PFSK-1 (cell line): ENCODE measurements around the gene FIBCD1.

Experiments used
- FOXP2 ChIP-seq: optimal IDR thresholded peaks from 2 replicates; pipeline ENCODE3; 2011; ENCODE audit warnings: borderline replicate concordance, control low read depth, inconsistent platforms; ENCODE audit not compliant: insufficient read depth; ENCODE audit errors: extremely low read length, extremely low read depth
- POLR2AphosphoS5 ChIP-seq: IDR thresholded peaks from 2 replicates; pipeline ENCODE4 v1.6.1; 2012; ENCODE audit warnings: low read depth, mild to moderate bottlenecking, control low read depth, low read length, moderate library complexity
- REST ChIP-seq, 2 experiments: IDR thresholded peaks; 2 replicates each; pipeline versions ENCODE4 v1.6.1 to v1.8.0; 2011 to 2012; ENCODE audit warnings: low read depth in 2 of 2, low read length in 2 of 2, control low read depth in 1 of 2, inconsistent platforms in 1 of 2, mild to moderate bottlenecking in 1 of 2, moderate library complexity in 1 of 2; ENCODE audit not compliant: insufficient read depth in 1 of 2
- SIN3A ChIP-seq: IDR thresholded peaks from 2 replicates; pipeline ENCODE4 v1.6.1; 2012; ENCODE audit warnings: mild to moderate bottlenecking, low read length, moderate library complexity, borderline replicate concordance; ENCODE audit not compliant: insufficient read depth
- TAF1 ChIP-seq: IDR thresholded peaks from 2 replicates; pipeline ENCODE4 v1.6.1; 2012; ENCODE audit warnings: low read length, control low read depth, borderline replicate concordance; ENCODE audit not compliant: insufficient read depth

The FIBCD1 gene

GRCh38 chr9:130963337-130963908 lies 24.4 kb upstream of the FIBCD1 start:
- TF ChIP-seq POLR2AphosphoS5 (no peak), FOXP2 (no peak), REST (IDR thresholded peaks at IDR 0.05; ENCODE audit: insufficient read depth in 1 of 2, low read depth in 2 of 2, low read length in 2 of 2) (no peak), TAF1 (no peak), SIN3A (no peak)

- TF ChIP-seq POLR2AphosphoS5 (no peak), FOXP2 (peak; percentile 13), SIN3A (no peak)
These were observed 23.6 kb upstream of the FIBCD1 start for GRCh38 chr9:130962418-130963316.

GRCh38 chr9:130961511-130962300 lies 22.7 kb upstream of the FIBCD1 start:
- no peak for TF ChIP-seq REST (IDR thresholded peaks at IDR 0.05; ENCODE audit: insufficient read depth in 1 of 2, low read depth in 2 of 2, low read length in 2 of 2)
- no peak for TF ChIP-seq FOXP2
- TF ChIP-seq SIN3A = no peak
- no peak for TF ChIP-seq POLR2AphosphoS5
- TF ChIP-seq TAF1 = no peak

GRCh38 chr9:130960522-130961378 lies 21.7 kb upstream of the FIBCD1 start:
- TF ChIP-seq TAF1 = no peak
- TF ChIP-seq FOXP2 = no peak
- TF ChIP-seq POLR2AphosphoS5 = no peak
- TF ChIP-seq SIN3A = no peak
- TF ChIP-seq REST (IDR thresholded peaks at IDR 0.05; ENCODE audit: insufficient read depth in 1 of 2, low read depth in 2 of 2, low read length in 2 of 2) = no peak

GRCh38 chr9:130959809-130960334 lies 20.8 kb upstream of the FIBCD1 start:
- TF ChIP-seq REST (IDR thresholded peaks at IDR 0.05; ENCODE audit: insufficient read depth in 1 of 2, low read depth in 2 of 2, low read length in 2 of 2) (no peak), POLR2AphosphoS5 (no peak), SIN3A (no peak), FOXP2 (no peak), TAF1 (no peak)
